T-helper 9 cell (primary cell): ENCODE results near the gene KRI1.
A peak's percentile ranks its signal among the peaks of the same experiment; 100 is the strongest.
"Not testable (repeated sequence)": the region's sequence is repeated elsewhere in the genome, so short reads cannot be mapped to it uniquely, and the experiment has no call there.

Experiments used
- DNase-seq: peaks from one replicate; pipeline ENCODE4 v3.0.0-alpha.2; 2020

Gene KRI1

GRCh38 chr19:10548746-10549276, 17.0 kb downstream of the KRI1 start:
- no peak for DNase-seq

GRCh38 chr19:10546817-10547216, 19.0 kb downstream of the KRI1 start:
- no peak for DNase-seq

GRCh38 chr19:10544753-10545251, 21.0 kb downstream of the KRI1 start:
- DNase-seq, result no peak

GRCh38 chr19:10544242-10544752, 21.5 kb downstream of the KRI1 start:
- no peak for DNase-seq

GRCh38 chr19:10543420-10544241, 22.2 kb downstream of the KRI1 start, which contains the start of gene ATG4D:
Gene ATG4D, plus strand, starts transcription at chr19:10543904. Its CDS starts 187 bp downstream, at chr19:10544091.
- peak; percentile 81 for DNase-seq

- no peak for DNase-seq
Measured at GRCh38 chr19:10543059-10543419, 22.8 kb downstream of the KRI1 start.

GRCh38 chr19:10539016-10539415, 26.8 kb downstream of the KRI1 start:
- DNase-seq, result not testable (repeated sequence)

- no peak for DNase-seq
Measured at GRCh38 chr19:10538204-10538983, 27.4 kb downstream of the KRI1 start.

- DNase-seq, result no peak
Measured at GRCh38 chr19:10537668-10538067, 28.1 kb downstream of the KRI1 start.

- no peak for DNase-seq
Measured at GRCh38 chr19:10535613-10536012, 30.2 kb downstream of the KRI1 start.

- DNase-seq, result no peak
Measured at GRCh38 chr19:10533646-10534386, 32.0 kb downstream of the KRI1 start.

- DNase-seq, result no peak
Measured at GRCh38 chr19:10532457-10532856, 33.4 kb downstream of the KRI1 start.

GRCh38 chr19:10526887-10527286, 38.9 kb downstream of the KRI1 start:
- DNase-seq, result not testable (repeated sequence)

- no peak for DNase-seq
Measured at GRCh38 chr19:10525636-10526035, 40.2 kb downstream of the KRI1 start.

- no peak for DNase-seq
Measured at GRCh38 chr19:10523135-10523636, 42.6 kb downstream of the KRI1 start.

GRCh38 chr19:10521461-10522171, 44.2 kb downstream of the KRI1 start:
- DNase-seq, result no peak

- DNase-seq, result no peak
Measured at GRCh38 chr19:10520652-10521318, 45.0 kb downstream of the KRI1 start.

- DNase-seq, result no peak
Measured at GRCh38 chr19:10519421-10519820, 46.4 kb downstream of the KRI1 start.

- no peak for DNase-seq
Measured at GRCh38 chr19:10518444-10519361, 47.1 kb downstream of the KRI1 start.
